Trophoblast cell (in vitro differentiated cells and primary cell): ENCODE data around the gene PKMYT1.

Experiments used
- DNase-seq, 2 donors: peaks; one replicate each; pipeline ENCODE4 v3.0.0-alpha.2; 2016
- H2AFZ ChIP-seq: 2 replicates; pipeline ENCODE4 v1.6.1; 2013; ENCODE audit warnings: low read length, moderate library complexity, mild to moderate bottlenecking; ENCODE audit not compliant: insufficient read depth, poor library complexity
- H2AK5ac ChIP-seq: 2 replicates; pipeline ENCODE4 v1.6.1; 2013; ENCODE audit warnings: mild to moderate bottlenecking, low read length
- H2BK120ac ChIP-seq: 2 replicates; pipeline ENCODE4 v1.6.1; 2013; ENCODE audit warnings: low read length, mild to moderate bottlenecking, moderate library complexity; ENCODE audit not compliant: insufficient read depth, poor library complexity
- H2BK12ac ChIP-seq: 2 replicates; pipeline ENCODE4 v1.6.1; 2013; ENCODE audit warnings: mild to moderate bottlenecking, low read length, moderate library complexity
- H2BK5ac ChIP-seq: 2 replicates; pipeline ENCODE4 v1.6.1; 2013; ENCODE audit warnings: low read length, low read depth, moderate library complexity, mild to moderate bottlenecking; ENCODE audit not compliant: poor library complexity
- H3K14ac ChIP-seq: 2 replicates; pipeline ENCODE4 v1.6.1; 2013; ENCODE audit warnings: mild to moderate bottlenecking, low read length
- H3K18ac ChIP-seq: 2 replicates; pipeline ENCODE4 v1.6.1; 2013; ENCODE audit warnings: mild to moderate bottlenecking, low read length
- H3K23ac ChIP-seq: 2 replicates; pipeline ENCODE4 v1.6.1; 2013; ENCODE audit warnings: low read length
- H3K27ac ChIP-seq: 2 replicates; pipeline ENCODE4 v1.5.1; 2013; ENCODE audit warnings: low read depth, mild to moderate bottlenecking, inconsistent platforms, low read length, moderate library complexity
- H3K27me3 ChIP-seq: 2 replicates; pipeline ENCODE4 v1.6.1; 2013; ENCODE audit warnings: inconsistent platforms, mild to moderate bottlenecking, low read length, moderate library complexity; ENCODE audit not compliant: insufficient read depth
- H3K36me3 ChIP-seq, 2 experiments: 1 replicate in 1 of 2; 2 replicates in 1 of 2; pipeline ENCODE4 v1.6.1; 2013; ENCODE audit warnings: low read length in 2 of 2, mild to moderate bottlenecking in 2 of 2, moderate library complexity in 1 of 2; ENCODE audit not compliant: insufficient read depth in 2 of 2, control insufficient read depth in 1 of 2
- H3K4ac ChIP-seq: 2 replicates; pipeline ENCODE4 v1.6.1; 2013; ENCODE audit warnings: low read depth, mild to moderate bottlenecking, low read length, moderate library complexity
- H3K4me1 ChIP-seq, 2 experiments: 1 replicate in 1 of 2; 2 replicates in 1 of 2; pipeline ENCODE4 v1.6.1; 2013; ENCODE audit warnings: low read length in 2 of 2, mild to moderate bottlenecking in 2 of 2, moderate library complexity in 1 of 2; ENCODE audit not compliant: insufficient read depth in 2 of 2, control insufficient read depth in 1 of 2
- H3K4me2 ChIP-seq: 2 replicates; pipeline ENCODE4 v1.6.1; 2013; ENCODE audit warnings: inconsistent platforms, mild to moderate bottlenecking, low read length, moderate library complexity
- H3K4me3 ChIP-seq: 2 replicates; pipeline ENCODE4 v1.5.1; 2013; ENCODE audit warnings: mild to moderate bottlenecking, low read depth, low read length, inconsistent platforms
- H3K79me1 ChIP-seq: one replicate; pipeline ENCODE4 v1.6.1; 2013; ENCODE audit warnings: low read length
- H3K79me2 ChIP-seq: 2 replicates; pipeline ENCODE4 v1.6.1; 2013; ENCODE audit warnings: low read length, mild to moderate bottlenecking; ENCODE audit not compliant: control insufficient read depth, insufficient read depth, poor library complexity
- H3K9ac ChIP-seq: 2 replicates; pipeline ENCODE4 v1.6.1; 2013; ENCODE audit warnings: mild to moderate bottlenecking, low read length
- H3K9me3 ChIP-seq: 2 replicates; pipeline ENCODE4 v1.6.1; 2013; ENCODE audit warnings: low read depth, mild to moderate bottlenecking, control low read depth, inconsistent platforms, low read length; ENCODE audit not compliant: insufficient read depth
- H4K12ac ChIP-seq: 2 replicates; pipeline ENCODE4 v1.6.1; 2013; ENCODE audit warnings: low read depth, mild to moderate bottlenecking, low read length, moderate library complexity
- H4K8ac ChIP-seq: 2 replicates; pipeline ENCODE4 v1.6.1; 2013; ENCODE audit warnings: low read depth, mild to moderate bottlenecking, low read length, moderate library complexity
- H4K91ac ChIP-seq: one replicate; pipeline ENCODE4 v1.6.1; 2013; ENCODE audit warnings: low read depth, mild to moderate bottlenecking, low read length, moderate library complexity
- WGBS: extraction: QIAGEN DNeasy Blood & Tissue Kit; methylation state at CpG from one replicate; pipeline ENCODE4 v1.1.7; 2013; ENCODE audit warnings: missing lambda C conversion rate; ENCODE audit not compliant: insufficient read length, insufficient coverage; ENCODE audit errors: extremely low coverage; 5-methylcytosine and 5-hydroxymethylcytosine counted together

Gene PKMYT1

GRCh38 chr16:2991566-2992261, 11.5 kb upstream of the PKMYT1 start:
- no peak for DNase-seq
- Histone ChIP-seq H3K36me3 (no peaks in the 10 kb centered on the region), H4K91ac (no peak overlapping the region), H4K8ac (no peak overlapping the region), H4K12ac (no peak overlapping the region), H3K79me1 (no peaks in the 10 kb centered on the region), H3K18ac (no peak overlapping the region), H2BK5ac (no peak overlapping the region), H3K27me3 (no peaks in the 10 kb centered on the region), H2AFZ (no peak overlapping the region), H2BK120ac (no peak overlapping the region), H2BK12ac (no peak overlapping the region), H3K4me2 (no peak overlapping the region), H3K79me2 (no peaks in the 10 kb centered on the region), H3K14ac (no peak overlapping the region), H3K27ac (no peak overlapping the region), H2AK5ac (no peak overlapping the region), H3K9ac (no peak overlapping the region), H3K4ac (no peak overlapping the region), H3K9me3 (no peaks in the 10 kb centered on the region), H3K4me3 (no peak overlapping the region), H3K23ac (no peak overlapping the region), H3K4me1 (peaks cover 6 to 8% of the 10 kb centered on the region in 2 experiments)
- WGBS: no CpG with 5 or more reads among the region's 12 CpGs

- Histone ChIP-seq H3K9me3 (no peaks in the 10 kb centered on the region), H3K9ac (no peak overlapping the region), H2BK5ac (no peak overlapping the region), H3K27me3 (no peaks in the 10 kb centered on the region), H3K79me1 (no peaks in the 10 kb centered on the region), H3K18ac (no peak overlapping the region), H3K4me1 (peaks cover 6 to 8% of the 10 kb centered on the region in 2 experiments), H3K36me3 (no peaks in the 10 kb centered on the region), H3K4me3 (no peak overlapping the region), H2BK12ac (no peak overlapping the region), H4K91ac (no peak overlapping the region), H3K27ac (no peak overlapping the region), H2AFZ (no peak overlapping the region), H3K4me2 (no peak overlapping the region), H2AK5ac (no peak overlapping the region), H3K4ac (no peak overlapping the region), H3K79me2 (no peaks in the 10 kb centered on the region), H2BK120ac (no peak overlapping the region), H3K23ac (no peak overlapping the region), H4K8ac (no peak overlapping the region), H3K14ac (no peak overlapping the region), H4K12ac (no peak overlapping the region)
- no CpG with 5 or more reads among the region's 10 CpGs for WGBS
- DNase-seq: no peak
Observed at GRCh38 chr16:2990891-2991290, 10.6 kb upstream of the PKMYT1 start.

GRCh38 chr16:2988590-2989099, 8.4 kb upstream of the PKMYT1 start:
- H4K91ac ChIP-seq: no peak overlapping the region
- H3K4me1 ChIP-seq: peaks cover 6 to 8% of the 10 kb centered on the region in 2 experiments
- H3K4me2 ChIP-seq: no peak overlapping the region
- no peak overlapping the region for H3K18ac ChIP-seq
- WGBS: no CpG with 5 or more reads among the region's 8 CpGs
- no peak overlapping the region for H3K14ac ChIP-seq
- no peaks in the 10 kb centered on the region for H3K9me3 ChIP-seq
- no peak overlapping the region for H2AFZ ChIP-seq
- no peak overlapping the region for H4K12ac ChIP-seq
- H3K4me3 ChIP-seq: no peak overlapping the region
- no peak overlapping the region for H3K4ac ChIP-seq
- DNase-seq: no peak
- H3K23ac ChIP-seq: no peak overlapping the region
- H2BK12ac ChIP-seq: no peak overlapping the region
- no peak overlapping the region for H4K8ac ChIP-seq
- H3K27me3 ChIP-seq: no peaks in the 10 kb centered on the region
- H3K36me3 ChIP-seq: no peaks in the 10 kb centered on the region
- H3K9ac ChIP-seq: no peak overlapping the region
- H2AK5ac ChIP-seq: no peak overlapping the region
- H3K27ac ChIP-seq: no peak overlapping the region
- H3K79me2 ChIP-seq: no peaks in the 10 kb centered on the region
- H3K79me1 ChIP-seq: no peaks in the 10 kb centered on the region
- H2BK5ac ChIP-seq: no peak overlapping the region
- H2BK120ac ChIP-seq: no peak overlapping the region

DNA sequence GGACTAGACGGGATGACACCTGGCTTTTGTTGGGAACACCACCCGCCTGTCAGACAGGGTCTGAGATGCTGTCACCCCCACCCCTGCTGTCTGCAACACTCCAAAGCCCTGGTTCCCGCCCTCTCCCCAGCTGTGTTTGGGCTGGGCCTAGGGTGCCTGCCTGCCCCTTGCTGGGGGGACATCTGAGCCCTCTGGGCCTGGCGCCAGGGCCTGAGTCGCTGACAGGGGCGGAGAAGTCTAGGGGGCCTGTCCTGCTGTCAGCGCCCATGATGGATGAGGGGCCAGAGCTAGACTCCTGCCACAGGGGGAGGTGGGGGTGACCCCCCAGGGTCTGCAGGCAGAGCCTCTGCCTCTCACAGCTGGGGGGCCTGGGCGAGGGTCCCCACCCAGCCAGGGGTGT, 7.6 kb upstream of the PKMYT1 start:
- Histone ChIP-seq H2BK120ac (no peak overlapping the region), H3K79me2 (no peaks in the 10 kb centered on the region), H3K4me3 (no peak overlapping the region), H4K8ac (no peak overlapping the region), H3K14ac (no peak overlapping the region), H2BK5ac (no peak overlapping the region), H3K79me1 (no peaks in the 10 kb centered on the region), H3K36me3 (no peaks in the 10 kb centered on the region), H3K27me3 (no peaks in the 10 kb centered on the region), H3K27ac (no peak overlapping the region), H3K4me1 (peaks cover 6 to 10% of the 10 kb centered on the region in 2 experiments), H4K12ac (no peak overlapping the region), H2AK5ac (no peak overlapping the region), H2AFZ (no peak overlapping the region), H3K4ac (no peak overlapping the region), H4K91ac (no peak overlapping the region), H3K9ac (no peak overlapping the region), H3K23ac (no peak overlapping the region), H3K18ac (no peak overlapping the region), H3K4me2 (no peak overlapping the region), H3K9me3 (no peaks in the 10 kb centered on the region), H2BK12ac (no peak overlapping the region)
- WGBS: no CpG with 5 or more reads among the region's 8 CpGs
- DNase-seq: no peak
